ENCODE measurements around the gene ACACA.

GRCh38 chr17:37168731-37169353, 237.8 kb downstream of the ACACA start:
- TF ChIP-seq CTCF (conservative IDR thresholded peaks at IDR 0.05) (no peak), ZFX (IDR thresholded peaks at IDR 0.05) (no peak)

Data from C4-2B (cell line).